Kasumi-1 (cell line): ENCODE data around the gene TGIF1.

Source experiments
- DNase-seq, 2 experiments: peaks; one replicate each; lab custom pipeline; 2025; lab: John Stamatoyannopoulos, UW

Gene TGIF1

DNA sequence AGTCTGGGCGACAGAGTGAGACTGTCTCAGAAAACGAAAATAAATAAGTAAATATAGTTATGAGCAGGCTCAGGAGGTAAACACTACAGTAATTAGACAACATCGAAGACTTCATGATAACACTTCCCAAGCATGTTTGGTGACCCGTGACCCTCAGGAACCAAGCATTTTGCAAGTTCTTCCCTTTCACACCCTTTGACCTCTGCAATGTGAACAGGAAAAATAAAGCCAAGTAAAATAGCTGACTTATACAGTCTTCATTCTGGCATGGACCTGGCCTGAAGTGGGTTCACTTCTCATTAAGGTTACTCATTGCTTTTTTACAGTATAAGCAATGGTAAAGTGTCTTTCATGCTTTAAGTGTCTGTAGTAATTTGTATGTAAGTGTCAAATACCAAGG is 15.3 kb upstream of the TGIF1 start:
- DNase-seq, result no peak

DNA sequence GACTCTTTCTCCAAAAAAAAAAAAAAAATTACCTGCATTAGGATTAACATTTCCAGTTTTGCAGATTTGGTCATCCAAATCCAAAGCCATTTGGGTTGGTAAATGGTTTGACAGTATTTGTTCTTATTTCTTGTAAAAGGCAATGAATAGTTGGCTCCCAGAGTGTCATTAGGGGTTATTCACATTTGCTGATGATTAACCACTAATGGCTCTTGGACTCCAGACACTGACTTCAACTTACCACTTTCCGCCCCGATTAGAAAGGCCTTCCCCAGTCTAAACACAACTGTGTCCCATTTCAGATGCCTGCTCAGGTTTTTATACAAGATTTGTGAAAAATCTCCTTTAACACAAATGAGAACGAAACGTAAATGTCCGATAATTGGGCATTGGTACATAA is 9.6 kb upstream of the TGIF1 start:
- DNase-seq, result no peak

DNA sequence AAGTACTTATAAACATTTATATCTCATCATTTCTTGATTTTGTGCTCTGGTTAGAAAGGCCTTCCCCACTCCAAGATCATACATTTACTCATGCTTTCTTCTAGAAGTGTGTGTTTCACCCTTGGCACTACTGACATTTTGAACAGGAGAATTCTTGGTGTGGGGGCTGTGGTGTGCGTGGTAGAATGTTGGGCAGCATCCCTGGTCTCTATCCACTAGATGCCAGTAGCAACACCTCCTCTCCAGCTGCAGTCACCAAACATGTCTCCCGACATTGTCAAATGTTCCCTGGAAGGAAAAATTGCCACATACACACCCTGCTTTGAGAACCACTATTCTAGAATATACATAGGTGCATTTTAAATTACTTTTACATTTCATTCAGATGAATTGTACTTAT is 8.7 kb upstream of the TGIF1 start:
- peak; percentile 32 to 51 for DNase-seq

DNA sequence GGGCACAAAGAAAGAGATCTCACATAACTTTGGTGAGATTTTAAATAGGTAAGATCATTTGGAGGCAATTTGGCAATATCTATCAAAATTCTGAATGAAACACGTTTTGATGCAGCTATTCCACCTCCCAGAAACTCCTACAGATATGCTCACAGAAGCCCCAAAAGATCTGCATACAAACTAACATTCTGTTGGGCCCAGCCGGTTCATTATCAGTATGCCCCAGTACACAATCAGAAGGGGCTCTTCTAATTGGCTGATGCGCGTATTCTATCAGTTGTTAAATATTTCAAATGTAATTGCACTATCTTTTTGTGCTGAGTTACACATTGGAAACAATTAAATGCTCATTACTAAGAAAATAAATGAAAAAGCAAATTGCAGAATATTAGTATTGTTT is 7.1 kb upstream of the TGIF1 start:
- DNase-seq, result no peak

DNA sequence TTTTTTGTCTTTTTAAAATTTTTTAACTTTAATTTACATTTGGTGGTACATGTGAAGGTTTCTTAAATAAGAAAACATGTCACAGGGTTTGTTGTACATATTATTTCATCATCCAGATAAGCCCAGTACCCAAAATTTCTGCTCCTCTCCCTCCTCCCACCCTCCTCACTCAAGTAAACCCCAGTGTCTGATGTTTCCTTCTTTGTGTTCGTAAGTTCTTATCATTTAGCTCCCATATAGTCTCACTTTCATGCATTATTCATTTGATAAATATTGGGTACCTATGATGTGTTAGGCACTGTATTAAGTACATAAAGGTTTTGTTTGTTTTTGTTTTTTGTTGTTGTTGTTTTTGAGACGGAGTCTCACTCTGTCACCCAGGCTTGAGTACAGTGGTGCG is 5.7 kb upstream of the TGIF1 start:
- no peak for DNase-seq

DNA sequence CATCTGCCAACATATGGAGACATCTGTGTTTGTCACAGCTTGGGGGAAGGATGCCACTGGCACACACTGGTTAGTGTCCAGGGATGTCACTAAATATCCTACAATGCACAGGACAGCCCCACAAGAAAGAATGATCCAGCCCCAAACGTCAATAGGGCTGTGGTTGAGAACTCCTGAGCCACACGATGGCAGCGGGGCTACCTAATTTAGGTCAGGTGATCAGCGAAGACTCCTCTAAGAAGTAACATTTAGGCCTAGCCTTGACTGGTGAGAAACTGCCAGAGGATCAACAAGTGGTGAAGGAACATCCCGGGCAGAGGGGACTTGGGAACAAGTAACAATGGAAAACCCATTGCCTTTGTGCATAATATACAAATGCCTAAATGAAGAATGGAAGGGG is 5.0 kb upstream of the TGIF1 start:
- DNase-seq, result no peak

DNA sequence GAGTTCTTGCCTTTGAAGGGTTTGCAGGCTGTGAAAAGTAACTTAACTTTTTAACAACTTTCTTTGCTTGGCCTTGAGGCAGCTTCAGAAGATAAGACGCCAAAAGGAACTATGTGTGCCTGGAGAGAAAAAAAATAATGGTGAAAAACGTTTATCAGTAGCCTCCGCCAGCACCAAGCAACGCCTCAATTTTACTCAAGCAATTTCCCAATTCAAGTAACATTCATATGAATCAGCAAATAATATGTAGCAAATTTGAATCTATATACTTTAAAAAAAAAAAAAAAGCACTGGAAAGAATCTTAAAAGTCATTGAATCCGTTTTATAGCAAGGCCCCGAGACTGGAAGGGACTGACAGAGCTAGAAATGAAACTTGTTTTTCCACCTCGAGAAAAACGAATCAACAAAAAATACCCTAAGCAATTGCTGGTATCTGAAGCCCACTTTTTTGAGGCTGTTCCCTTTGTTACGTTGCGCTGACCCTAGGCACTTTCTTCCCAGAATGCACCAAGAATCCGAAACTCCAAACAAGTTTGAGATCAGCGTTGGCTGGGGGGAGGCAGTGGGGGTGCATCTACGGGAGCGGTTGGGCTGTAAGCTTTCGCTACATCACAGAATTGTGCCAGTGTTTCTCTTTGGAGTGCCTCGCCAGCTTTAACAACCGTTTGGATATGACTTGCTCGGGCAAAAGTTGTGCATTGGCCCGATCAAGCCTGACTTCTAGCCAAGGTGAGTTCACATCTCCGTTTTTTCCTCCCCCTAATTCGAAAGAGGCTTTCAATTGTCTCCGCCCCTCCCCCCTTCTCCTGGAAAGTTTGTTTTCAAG is 2.7 kb upstream of the TGIF1 start:
- DNase-seq, result peak; percentile 62 to 67

DNA sequence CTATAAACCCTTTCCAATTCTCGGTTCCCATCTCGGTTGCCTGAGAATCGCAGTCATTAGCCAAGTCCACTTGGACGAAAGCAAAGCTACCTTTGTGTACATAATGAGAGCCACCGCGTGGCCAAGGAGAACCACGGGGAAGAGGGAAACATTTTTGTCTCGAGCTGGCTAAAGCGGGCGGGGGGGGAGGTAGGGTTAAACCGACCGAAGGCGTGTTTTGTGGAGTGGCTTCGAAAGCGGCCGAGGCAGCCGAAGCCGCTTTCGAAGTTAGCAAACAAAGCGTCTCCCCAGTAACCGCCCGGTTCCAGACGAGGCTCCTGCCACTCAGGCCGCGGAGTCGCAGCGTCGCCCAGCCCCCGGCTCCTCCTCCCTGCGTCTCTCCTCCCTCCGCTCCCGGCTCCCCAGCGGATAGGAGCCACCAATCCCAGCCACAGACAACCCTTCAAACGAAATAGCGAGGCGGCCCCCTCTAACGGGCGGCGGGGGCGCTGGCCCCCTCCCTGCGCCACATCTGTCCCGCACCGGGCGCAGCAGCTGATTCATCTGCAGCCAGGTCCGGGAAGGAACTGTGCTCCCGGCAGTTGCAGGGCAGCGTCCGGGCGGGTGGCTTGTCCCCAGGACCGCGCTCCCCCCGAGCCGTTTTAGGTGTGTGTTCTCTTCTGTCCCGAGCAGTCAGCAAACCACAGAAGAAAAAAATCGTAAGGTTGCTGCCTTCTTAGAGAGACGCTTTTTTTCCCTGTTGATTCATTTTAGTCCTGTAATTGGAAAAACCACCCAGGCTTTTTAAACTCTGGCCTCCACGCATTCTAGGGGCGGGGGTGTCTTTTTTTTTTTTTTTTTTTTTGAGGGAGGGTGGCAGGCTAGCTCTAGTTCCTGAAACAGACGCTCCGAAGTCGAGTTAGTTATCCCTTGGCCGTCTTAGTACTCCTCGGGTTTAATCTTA is 1.8 kb upstream of the TGIF1 start:
- DNase-seq, result peak; percentile 96

DNA sequence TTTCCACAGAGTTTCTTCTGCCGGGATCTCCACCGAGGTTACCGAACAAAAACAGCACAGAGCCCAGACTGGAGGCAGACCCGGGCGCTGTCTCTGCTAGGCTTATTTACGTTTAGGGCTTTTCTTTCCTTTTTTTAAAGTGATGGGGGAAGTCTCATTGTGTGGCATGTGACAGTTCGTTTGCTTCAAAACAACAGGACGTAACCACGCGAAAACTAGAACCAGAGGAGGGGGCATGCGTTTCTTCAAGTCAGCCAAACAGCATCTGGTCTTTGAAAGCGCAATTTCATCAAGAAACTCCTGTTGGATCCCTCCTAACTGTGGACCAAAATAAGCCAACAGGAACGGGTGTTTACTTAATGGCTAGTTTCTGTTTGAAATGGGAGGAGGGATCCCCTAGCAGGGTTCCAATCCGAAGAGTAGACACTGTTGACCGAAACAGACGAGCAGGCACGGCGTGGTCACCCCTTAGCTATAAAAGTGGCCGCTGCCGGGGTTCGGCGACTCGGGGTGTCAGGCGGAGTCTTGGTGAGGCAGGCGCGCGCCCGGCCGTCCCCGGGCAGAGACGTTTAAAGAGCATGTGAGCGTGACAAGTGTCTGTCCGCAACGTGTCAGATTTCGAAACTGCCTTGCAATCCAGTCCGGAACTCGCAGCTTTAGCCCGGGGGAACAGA is 997 bp upstream of the TGIF1 start:
- peak; percentile 88 to 91 for DNase-seq

DNA sequence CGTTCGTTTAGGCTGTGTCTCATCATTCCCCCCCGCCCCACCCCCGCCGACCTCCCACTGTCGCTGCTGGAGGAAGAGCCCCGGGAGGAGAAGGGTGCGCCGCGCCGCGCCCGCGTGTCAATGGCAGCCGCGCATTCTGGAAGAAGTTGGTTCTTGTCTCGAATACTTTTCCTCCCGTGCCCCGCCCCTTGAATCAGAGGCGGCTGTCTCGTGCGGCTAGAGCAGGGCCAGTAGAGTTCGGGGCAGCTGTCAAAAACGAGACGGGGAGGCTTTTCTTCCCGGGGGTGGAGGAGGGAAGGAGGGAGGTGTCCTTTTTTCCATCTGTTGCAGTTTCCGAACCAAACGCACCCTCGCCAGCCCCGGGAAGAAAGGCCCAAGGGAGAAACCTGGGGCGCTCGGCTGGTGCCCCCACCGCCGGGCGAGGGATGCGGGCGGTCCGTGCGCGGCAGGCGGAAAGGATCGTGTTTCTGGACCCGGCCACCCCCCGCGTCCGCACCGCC is 410 bp upstream of the TGIF1 start:
- DNase-seq, result peak in 1 of 2 experiments; percentile 86

DNA sequence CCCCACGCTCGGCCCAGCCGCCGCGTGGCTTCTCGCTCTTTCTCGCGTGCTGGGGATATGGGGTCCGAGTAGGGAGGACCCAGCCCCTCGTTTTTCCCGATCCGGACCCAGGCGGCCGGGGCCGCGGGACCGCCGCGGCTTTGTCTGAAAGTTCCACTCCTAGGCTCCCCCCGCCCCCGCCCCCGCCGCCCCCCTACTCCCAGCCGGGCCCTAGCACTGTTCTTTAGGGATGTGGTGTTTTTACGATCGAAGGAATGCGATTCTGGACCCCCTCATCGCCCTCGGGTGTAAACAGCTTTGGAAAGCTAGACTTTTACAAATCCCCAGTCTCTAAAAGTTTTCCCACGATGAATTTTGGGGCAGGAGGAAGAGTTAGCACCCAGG is 819 bp downstream of the TGIF1 start:
- DNase-seq, result no peak

DNA sequence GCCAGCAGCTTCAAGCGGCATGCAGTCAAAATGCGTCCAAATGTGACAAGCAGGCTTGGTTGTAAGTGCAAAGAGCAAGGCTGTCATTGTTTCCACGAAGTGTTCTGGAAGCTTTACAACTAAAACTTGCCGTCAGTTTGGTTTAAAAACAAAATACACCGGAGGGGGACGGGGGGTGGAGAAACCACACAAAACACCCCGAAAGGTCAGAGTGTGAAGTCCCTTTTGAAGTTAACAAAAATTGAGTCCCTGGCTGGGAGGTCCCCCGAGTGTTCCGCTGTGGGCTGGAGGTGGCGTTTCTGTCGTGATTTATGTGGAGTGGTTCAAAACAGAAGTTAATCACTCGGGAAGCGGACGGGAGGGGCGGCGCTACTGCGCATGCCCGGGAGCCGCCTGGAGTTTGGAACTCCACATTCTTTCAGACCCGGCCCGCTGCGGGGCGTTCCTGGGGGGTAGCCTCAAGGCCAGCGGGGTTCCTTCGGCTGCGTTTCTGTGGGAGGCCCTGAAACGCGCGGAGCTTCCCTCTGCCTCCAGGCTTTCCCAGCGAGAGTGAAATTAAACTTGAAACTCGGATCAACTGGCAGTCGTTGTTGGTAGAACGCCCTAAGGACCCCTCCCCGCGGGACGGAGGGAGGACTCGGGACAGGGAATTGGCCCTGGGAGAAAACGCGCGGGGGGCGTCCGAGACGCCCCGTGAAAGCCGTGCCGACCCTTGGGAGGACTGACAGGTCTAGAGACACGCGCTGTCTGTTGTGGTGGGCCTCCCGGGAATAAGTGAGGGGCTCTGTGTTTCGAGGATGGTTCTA is 1.4 kb downstream of the TGIF1 start:
- DNase-seq, result peak; percentile 63 to 69

DNA sequence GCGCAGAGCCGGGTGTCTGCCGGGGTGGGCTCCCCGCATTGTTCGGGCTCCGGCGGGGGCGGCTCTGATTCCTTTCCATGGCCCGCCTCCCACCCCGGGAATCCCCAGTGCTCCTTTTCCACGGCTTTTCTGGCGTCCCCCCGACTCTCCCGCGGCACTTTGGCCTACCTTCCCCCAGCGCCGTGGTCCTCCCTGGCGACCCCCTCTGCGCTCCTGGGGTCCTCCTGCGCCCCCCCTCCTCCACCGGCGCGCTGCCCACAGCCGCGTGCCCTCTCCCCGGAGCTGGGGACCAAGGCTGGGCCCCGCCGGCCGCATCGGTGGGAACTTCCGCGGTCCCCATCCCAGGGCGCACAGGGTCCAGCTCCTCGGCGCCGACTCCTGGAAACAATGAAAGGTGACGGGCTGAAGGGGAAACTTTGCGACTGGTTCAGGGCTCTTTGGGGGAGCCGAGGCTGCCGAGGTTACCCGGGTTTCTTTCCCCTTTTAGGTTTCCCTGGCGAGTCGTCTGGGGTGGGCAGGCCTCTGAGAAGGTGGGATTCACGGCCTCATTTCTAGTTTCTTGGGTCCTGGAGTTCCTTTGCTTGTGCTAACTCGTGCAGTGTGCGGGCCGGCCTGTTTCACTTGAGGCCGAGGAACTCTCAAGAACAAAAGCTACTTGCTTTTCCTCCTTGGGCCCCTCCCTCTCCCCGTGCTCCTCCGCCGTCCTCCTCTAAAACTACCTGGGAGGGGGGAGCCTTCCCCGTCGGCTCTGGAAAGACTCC is 2.2 kb downstream of the TGIF1 start:
- DNase-seq, result peak in 1 of 2 experiments; percentile 45

DNA sequence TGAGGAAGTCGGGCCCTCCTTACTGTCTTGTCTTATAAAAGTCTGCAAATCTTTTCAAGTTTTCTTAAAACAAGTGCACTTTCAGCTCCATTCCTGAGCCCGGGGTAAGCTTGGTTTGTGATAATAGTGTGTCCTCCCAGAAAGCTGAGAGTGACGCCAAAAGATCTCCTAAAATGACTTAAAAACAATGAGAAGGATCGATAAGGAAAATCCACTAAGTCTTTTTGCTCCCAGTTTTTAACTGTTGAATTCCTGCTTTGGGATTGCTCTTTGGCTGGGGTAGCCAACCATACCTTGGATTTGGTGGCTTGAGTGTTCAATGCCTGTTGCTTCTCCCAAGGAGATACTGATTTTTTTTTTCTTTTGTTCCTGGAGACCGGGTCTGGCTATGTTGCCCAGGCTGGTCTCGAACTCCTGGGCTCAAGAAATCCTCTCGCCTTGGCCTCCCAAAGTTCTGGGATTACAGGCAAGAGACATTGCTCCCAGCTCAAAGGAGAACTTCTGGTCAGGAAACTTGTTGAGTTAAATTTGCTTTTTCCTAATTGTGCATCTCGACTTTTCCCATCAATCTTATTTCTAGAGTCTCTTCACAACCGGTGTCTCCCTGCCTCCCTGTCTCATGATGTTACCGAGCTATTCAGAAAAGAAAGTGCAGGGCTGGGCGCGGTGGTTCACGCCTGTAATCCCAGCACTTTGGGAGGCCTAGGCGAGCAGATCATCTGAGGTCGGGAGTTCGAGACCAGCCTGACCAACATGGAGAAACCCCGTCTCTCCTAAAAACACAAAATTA is 3.0 kb downstream of the TGIF1 start:
- DNase-seq, result no peak

DNA sequence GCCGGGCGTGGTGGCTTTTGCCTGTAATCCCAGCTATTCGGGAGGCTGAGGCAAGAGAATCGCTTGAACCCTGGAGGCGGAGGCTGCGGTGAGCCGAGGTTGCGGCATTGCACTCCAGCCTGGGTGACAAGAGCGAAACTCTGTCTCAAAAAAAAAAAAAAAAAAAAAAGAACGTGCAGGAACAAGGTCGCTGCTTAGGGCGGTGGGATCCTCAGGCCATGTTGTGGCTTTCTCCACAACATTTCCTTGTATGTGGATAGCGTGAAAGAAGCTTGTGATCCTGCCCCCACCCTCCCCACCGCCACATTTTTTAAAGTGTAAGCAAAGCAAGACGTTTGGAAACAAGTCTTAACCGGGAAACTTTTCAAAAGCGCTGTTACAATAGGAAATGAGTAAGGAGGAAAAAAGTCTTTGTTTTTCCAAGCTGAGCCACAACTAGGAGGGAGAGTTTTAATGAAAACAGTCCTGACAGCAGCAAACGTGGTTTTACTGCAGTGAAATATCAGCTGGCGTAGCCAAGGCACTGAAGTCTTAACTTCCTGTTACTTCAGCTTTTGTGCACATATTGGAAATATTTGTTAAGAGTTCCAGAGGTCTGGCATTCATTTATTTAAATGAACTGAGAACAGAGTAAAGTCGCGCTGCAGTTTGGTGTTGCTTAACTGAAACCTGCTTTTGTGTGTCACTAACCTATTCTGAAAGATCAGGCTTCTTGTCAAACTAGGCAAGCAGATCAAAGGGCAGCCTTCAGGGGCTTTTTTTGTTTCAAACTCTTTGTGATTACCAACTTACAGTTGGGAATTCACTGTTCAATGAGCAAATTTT is 3.8 kb downstream of the TGIF1 start:
- DNase-seq, result peak; percentile 57 to 61

DNA sequence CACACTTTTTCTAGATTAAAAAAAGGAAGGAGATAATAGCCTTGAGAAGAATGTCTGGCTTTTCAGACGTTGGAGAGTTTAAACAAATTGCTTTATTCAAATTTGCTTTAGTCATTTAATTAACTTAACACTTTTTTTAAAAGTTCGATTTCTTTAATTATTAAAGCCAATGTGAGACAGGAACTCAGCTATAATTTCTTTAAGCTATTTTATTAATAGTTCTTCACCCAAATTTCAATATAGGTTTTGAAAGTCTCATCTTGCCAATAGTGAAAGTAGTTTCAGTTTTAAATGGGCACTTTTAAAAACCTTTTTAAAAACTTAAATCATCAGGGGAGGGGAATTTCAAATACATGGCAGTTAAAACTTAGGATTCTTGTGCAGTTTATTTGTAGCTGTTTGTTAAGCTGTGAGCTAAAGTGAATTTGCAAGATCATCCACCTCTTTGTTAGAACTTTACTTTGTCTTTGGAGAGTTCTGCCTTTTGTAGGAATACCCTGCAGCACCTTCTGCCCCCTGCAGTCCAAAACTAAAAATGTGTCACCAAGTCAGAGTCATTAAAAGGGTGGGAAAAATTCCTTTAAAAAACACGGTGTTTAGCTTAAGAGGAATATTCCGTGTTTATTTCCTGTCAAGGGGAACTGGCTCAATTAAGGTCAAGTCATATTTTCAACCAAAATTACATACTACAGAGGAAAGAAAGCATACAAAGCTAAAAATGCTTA is 4.6 kb downstream of the TGIF1 start:
- peak; percentile 79 to 81 for DNase-seq

DNA sequence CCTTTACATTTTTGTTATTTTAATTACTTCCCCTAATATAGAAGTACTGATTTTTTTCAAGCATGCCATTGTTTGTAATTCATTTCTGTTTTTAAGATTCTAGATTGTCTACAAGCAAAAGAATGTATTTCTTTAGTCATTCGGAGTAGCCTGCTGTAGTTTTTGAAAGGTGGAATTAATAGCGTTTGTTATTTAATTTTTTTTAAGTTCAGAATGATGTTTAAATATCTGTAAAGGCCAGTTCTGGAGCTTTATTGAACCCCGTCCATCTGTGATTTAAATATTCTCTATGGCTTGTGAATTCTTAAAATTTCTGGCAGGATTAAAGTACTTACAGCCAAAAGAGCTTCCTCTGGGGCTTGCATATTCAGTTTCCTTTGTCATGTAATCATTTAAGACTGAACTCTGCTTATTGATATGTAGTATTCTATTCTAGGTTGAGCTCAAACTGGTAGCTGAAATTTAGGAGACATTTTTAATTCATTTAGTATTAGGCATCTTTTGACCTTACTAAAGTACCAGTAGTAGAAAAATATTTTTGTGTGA is 5.2 kb downstream of the TGIF1 start:
- no peak for DNase-seq
